T-helper 2 cell (primary cell): ENCODE data around the gene COL20A1.
"Not testable (repeated sequence)": the region's sequence is repeated elsewhere in the genome, so short reads cannot be mapped to it uniquely, and the experiment has no call there.

Experiments used
- DNase-seq, 5 experiments: peaks; one replicate each; pipeline versions ENCODE4 v3.0.0 to v3.0.0-alpha.2; 2012 to 2022

COL20A1 gene

DNA sequence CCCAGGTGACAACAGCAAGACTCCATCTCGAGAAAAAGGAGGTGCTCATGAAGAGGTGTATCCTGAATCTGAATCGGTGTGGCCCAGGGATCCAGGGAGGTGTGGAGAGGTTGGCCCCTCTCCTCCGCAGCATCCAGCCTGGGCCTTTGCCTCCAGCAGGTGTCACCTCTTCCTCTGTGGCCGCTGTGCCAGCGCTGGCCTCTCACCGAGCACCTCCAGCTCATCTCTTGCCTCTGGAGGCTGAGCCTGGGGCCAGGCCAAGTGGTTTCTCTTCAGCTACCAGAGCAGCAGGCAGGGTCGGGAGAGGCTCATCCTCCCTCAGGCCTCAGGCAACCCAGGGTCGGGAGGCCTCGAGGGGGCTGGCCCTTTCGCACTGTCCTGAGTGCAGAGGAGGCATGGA lies 1.2 kb upstream of the COL20A1 start:
- DNase-seq = no peak

DNA sequence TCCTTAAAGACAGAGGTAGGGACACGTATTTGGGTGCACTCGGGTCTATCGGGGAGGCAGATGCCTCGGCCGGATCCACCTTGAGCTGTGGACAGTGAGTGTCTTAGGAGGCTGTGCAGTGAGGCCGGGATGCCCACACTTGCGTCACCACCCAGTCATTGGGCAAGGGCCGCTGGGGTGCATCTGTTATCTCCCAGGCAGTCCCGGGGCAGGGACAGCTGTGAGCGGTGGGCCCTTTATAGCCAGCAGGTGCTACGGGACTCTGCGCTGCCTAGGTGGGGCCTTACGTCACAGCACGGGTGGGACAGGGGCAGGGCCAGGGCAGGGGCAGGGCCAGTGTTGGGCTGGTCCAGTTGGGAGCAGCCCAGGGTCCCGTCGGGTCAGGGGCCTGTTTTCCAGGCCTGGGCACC lies 689 bp upstream of the COL20A1 start:
- DNase-seq = no peak

DNA sequence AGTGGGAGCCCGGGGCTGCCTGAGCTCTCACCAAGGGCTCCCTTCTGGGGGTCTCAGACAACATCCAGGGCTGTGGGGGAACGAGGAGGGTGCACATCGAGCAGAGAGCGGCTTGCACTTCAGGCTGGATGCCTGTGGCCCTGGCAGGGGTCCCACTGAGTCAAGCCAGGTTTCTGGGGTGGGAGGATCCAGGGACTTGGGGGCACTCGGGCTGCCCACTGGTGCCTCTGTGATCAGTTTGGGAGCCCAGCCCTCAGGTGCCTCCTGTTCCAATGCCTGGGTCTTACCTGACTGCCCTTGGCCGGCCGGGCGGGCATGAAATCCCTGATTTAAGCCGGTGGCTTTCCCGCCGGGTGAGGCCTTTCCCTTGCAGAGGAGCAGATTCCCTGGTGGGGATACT lies 470 bp downstream of the COL20A1 start:
- no peak for DNase-seq

DNA sequence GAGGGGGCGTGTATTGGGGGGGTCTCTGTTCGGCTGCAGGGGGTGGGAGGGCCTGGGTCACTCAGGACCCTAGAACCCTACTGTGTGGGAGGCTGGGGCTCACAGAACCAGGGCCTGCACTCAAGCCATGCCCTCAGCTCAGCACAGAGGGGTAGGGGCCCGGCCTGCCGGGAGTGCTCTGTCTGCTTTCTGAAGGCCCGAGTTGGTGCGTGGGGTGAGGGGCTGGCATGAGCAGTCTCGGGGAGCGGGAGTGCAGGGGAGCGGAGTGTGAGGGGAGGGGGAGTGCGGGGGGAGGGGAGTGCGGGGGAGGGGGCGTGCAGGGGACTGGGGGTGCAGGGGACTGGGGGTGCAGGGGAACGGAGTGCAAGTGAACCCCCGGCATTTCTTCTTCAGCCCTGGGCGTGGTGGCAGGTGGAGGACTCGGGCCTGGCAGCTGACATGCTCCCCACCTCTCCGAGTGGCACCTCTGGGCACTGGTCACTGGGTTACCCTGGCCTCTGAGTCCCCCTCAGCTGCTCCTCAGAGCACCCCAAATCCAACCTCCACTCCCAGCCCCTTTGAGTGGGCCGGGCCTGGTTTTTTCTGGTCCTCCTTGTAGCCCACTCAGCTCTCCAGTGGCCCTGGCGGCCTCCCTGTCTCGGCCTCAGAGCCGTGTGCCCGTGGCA lies 1.0 kb downstream of the COL20A1 start:
- no peak for DNase-seq

DNA sequence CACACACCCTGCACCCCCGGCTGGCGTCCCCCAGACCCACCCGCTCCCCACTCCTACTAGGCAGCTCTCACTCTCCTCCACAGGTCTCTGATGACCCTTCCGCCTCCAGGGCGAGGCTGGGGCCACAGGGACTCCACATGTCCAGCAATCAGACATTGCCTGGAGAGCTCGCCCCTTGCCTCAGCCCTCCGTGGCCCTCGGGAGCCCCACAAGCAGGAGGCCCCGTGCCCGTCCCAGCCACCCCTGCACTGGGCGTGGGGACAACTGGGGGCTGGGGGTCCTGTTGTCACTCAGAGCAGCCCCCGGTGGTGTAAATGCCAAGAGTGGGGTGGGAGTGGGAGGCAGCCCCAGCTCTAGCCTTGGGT lies 1.5 kb downstream of the COL20A1 start:
- no peak for DNase-seq

DNA sequence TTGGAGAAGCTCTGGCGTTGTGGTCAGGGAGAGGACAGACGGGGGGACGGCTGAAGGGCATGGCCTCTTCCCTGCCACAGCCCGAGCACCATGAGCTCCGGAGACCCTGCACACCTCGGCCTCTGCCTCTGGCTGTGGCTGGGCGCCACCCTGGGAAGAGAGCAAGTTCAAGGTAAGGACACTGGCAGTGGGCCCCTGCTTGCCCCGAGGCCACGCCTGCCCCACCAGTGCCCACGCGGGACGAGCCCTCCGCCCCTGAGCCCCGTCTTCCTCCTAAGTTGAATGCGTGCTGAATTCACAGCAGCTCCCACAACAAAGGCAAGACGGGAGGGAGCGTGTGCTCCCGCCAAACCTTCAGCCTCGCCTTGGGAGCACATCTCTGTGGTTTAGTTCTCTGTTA lies 2.0 kb downstream of the COL20A1 start:
- DNase-seq = no peak

DNA sequence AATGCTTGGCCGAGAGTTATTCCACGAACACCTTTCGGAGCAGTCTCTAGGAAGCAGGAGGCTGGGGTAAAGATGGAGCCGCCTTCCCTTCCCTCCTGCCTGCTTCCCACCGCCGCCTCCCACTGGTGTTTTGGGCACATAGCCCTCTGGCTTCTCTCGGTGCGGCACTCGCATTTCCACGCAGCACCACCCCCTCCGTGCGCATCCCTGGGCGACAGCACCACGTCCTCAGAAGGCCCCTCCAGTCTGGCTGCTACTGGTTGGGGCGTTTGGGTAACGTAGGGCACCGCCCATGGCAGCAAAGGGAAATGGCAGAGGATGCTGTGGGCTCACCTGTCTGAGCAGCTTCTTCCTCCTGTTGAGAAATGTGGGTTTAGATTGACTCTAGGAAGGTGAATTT lies 2.4 kb downstream of the COL20A1 start:
- DNase-seq = no peak

DNA sequence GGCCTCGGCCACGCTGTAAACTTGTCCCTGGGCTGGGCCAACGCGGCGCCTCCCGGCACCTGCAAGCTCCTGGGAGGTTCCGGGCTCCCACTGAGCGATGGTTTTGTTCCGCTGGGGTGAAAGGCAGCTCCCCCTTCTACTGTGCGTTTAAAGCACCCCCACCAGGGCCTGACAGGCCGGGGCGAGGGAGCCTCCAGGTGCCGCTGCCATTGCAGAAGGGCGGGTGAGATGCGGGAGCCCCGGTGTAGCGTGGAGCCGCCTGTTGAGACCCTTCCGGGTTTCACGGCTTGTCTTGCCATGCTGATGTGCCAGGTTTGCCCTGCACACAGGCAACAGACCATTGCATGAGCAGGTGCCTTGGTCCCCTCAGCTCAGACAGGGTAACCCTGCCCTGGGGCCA lies 2.9 kb downstream of the COL20A1 start:
- DNase-seq = no peak

DNA sequence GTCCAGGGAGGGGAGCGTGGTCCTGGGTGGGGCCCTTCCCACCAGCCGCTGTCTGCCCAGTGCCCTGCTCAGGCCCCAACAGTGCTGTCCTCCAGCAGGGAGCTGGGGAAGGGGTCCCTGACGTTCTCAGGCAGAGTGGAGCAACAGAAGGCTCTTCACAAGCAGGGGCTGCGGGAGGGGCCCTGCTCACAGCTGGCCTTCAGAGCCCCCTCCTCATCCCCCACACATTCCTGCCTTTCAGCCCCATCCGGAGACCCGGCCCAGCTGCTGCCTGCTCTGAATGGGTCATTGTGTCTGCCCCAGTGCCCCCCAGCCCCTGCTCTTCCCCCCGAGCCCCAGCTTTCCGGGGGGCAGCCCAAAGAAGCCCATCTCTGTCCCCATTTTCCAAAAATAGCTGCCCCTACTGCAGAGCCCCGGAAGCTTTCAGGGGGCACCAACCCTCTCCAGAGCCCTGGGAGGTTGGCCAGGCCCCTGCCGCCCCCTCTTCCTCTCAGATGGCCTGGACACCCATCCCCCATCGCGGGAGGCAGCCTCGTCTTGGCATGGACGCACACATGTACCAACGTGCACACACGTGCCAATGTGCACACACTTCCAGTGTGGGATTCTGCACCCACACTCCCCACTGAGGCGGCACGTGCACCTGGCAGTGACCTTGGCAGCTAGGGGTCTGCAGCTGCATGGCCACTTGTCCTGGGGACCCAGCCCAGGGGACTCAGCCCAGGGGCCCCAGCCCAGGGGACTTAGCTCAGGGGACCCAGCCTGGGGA lies 3.7 kb downstream of the COL20A1 start:
- DNase-seq = no peak

DNA sequence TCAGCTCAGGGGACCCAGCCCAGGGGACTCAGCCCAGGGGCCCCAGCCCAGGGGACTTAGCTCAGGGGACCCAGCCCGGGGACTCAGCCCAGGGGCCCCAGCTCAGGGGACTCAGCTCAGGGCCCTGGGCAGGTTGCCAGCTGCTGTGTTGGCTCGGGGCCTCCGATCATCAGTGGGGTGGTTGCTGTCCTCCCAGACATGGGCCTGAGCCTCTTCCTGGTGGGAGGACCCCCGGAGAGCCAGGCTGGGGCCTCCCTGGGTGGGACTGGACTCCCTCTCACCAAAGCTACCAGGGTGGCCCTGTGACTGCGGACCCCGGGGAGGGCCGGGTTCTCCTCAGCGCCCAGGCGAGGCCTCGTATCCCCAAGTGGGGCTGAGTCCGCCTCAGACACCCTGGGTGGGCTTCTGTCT lies 4.4 kb downstream of the COL20A1 start:
- DNase-seq = no peak

DNA sequence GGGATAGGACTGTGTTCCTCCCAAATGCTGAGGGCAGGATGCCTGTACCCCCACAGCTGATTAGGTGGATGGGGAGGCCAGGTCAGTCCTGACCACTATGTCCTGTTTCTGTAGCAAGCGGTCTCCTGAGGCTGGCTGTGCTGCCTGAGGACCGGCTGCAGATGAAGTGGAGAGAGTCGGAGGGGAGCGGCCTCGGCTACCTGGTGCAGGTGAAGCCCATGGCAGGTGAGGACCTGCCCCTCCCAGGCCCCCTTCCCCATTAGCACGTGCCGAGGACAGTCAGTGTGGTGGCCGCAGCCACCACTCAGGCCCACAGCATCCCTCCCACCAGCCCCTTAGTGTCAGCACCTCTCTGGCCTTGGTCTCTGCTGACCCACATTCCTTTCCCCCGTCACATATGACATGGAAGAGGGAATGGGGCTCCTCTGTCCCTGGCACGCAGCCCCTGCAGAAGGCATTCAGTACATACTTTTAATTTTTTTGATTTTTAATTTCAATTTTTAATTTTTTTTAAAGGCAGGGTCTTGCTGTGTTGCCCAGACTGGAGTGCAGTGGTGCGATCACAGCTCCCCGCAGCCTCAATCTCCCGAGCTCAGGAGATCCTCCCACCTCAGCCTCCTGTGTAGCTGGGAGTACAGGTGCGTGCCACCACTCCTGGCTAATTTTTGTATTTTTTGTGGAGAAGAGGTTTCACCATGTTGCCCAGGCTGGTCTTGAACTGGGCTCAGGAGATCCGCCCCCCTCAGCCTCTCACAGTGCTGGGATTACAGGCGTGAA lies 5.0 kb downstream of the COL20A1 start:
- no peak for DNase-seq

DNA sequence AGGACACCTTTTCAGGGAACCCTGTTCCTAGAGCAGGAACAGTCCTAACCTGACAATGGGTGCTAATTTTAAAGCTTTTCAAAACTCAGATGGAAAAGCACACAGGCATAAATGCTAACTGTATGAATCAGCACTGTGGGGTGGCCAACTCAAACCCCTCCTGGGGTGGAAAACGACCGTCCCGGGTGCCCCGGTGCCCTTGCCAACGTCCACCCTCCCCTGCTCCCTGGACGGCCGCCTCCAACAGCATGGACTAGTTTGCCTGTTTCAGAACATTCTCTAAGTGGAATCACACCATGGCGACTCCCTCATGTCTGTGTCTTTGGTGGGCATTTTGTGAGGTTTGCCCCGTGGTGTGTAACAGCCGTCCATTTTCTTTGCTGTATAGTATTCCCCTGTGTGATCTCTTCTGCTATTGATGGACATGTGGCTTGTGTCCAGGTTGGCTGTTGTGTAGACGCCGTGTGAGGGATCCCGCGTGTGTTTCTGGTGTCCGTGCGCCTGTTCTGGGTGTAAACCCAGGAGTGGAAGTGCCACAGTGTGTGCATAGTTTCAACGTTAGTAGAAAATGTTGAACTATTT lies 5.8 kb downstream of the COL20A1 start:
- no peak for DNase-seq

DNA sequence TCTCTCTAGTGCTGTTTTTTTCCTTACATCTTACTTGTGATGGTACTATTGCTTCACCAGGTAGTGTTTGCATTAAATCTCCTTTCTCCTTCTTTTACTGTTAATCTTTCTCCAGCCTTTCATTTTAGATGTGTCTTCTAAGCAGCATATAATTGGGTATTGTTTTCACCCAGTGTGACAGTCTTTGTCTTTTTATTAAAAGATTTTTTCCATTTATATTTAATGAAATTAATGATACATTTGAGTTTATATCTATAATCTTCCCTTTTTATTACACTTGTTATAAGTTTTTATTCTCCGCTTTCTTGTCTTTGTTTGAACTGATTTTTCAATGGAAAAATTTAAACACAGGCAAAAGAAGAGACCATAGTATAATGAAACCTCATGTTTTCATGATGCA lies 8.7 kb downstream of the COL20A1 start:
- no peak for DNase-seq

DNA sequence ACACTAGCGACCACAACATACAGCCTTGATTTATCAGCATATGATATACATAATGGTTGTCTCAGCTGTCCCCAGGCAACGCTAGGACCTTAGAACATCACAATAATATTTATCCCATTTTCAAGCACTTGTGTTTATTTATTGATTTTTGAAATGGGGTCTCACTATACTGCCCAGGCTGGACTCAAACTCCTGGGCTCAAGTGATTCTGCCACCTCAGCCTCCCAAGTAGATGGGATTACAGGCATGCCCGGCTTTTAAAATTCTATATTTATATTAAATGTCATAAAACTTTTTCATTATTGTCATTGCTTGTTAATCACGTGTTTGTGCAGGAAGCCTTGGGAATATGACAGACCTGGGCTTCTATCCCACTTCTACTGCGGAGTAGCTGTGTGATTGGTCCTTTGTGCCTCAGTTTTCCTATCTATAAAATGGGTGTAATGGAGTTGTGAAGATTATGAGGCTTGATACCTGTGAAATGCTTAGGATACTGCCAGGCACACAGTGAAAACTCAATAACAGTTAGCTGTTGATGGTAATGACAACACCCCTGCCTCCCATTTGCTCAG lies 10.2 kb downstream of the COL20A1 start:
- no peak for DNase-seq

DNA sequence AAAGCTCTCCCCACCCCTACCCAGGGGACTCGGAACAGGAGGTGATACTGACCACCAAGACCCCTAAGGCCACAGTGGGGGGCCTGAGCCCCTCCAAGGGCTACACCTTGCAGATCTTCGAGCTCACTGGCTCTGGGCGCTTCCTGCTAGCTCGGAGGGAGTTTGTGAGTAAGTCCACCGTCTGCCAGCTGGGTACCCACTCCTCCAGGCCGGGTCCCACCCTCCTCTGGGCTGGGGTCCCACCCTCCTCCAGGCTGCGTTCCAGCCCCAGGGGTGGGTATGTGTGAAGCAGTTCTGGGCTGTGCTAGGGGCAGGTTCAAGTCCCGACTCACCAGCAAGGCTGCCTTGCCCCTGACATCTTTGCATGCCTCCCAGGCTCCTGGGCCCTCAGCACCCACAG lies 12.4 kb downstream of the COL20A1 start:
- no peak for DNase-seq

DNA sequence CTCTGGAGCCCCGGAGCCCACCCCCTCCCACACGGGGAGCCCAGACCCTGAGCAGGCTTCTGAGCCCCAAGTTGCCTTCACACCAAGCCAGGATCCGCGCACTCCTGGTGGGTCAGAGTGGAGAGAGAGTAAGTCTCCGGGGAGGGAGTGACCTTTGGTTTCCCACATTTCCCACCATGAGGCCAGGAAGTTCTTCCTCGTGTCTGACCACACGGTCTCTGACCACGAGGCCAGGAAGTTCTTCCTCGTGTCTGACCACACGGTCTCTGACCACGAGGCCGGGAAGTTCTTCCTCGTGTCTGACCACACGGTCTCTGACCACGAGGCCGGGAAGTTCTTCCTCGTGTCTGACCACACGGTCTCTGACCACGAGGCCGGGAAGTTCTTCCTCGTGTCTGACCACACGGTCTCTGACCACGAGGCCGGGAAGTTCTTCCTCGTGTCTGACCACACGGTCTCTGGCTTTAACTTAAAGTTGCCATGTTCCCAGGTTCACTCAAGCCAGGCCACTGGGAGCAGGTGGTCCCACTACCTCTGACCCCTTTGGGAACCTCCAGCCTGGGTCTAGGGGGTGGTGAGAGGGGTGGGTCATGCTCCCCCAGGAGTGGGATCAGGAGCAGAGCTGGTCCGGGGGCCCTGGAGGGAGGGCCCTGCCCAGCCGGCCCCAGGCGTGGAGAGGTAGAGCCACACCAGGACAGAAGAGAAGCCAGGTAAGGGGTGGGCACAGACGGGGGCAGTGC lies 13.1 kb downstream of the COL20A1 start:
- not testable (repeated sequence) for DNase-seq

DNA sequence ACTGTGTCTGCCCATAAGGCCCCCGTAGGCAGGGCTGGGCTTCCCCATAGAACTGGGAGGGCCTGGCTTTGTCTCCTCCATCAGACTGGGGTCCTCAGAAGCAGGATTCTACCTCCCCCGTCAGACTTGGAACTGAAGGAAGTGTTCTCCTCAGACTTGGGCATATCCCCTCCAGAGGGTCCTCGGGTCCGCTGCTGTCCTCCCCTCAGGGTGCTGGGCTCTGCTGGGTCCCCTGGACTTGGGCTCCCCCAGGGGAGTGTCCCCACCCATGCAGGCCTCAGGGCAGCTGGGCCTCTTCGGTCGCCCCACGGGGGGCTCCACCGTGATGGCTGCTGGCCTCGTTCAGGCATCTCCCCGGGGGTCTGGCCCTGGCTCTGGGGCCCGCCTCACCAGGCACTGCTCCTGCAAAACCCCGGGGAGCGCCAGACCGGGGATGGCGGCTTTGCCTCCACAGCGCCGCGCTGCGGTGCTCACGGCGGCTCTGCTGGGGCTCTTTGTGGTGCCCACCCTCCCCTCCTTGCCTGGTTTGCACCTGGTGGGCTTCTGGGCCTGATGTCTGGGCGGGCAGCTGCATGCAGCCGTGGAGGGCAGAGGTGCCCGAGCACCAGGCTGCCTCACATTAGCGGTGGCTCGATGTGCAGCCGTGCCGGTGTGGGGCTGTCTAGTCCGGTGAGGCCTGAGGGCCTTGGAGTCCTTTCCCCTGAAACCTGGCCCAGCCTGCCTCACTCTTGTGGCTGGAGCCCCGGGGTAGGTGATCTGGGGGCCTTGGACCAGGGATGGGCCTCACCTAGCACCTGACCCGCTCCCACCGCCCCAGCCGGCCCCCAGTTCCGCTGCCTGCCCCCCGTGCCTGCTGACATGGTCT lies 13.9 kb downstream of the COL20A1 start:
- DNase-seq = no peak

DNA sequence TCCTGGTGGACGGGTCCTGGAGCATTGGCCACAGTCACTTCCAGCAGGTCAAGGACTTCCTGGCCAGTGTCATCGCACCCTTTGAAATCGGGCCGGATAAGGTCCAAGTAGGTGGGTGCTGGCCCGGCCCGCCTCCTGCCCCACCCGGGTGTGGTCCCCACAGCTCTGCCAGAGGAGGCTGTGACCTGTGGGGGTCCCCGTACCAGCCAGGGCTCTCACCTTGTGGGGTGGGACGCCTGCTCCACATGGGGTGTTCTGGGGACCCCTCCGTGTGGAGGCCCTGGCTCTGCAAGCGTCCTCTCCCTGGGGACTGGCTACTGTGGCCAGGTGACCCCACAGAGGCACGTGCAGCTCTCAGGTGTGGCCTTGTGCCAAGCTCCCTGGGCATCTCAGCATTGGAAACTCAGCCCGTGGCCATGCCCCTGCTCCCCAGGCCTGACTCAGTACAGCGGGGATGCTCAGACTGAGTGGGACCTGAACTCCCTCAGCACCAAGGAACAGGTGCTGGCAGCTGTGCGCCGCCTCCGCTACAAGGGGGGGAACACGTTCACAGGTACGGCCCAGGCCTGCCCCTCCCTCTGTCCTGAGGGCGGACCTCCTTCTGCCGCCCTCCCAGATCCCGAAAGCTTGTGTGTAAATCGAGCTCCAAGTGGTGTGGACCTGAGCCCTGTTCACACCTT lies 14.7 kb downstream of the COL20A1 start:
- no peak for DNase-seq

DNA sequence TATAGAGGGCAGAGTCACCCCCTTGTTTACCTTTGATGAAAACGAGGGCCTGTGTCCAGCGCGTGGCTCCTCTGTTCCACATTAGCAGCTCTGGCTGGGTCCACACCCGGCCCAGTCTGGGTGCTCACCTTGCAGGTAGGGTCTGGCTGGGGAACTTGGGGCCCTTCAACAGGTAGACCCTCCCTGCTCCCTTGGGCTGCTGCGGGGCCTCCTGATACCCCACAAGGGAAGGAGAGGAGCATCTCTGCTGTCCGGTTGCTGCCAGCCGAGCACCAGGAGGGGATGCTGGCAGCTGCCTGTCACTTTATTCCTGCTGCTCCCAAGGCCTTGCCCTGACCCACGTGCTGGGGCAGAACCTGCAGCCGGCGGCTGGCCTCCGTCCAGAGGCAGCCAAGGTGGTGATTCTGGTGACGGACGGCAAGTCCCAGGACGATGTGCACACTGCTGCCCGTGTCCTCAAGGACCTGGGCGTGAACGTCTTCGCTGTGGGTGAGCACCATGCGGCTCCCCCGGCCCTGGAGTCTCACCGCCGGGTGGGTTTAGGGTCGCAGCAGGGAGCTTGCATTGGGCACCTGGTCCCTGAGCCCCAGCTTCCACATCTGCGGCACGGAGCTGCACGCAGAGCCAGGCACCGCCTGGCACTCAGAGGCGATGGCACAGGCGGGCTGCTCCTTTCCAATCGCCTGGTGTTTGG lies 15.4 kb downstream of the COL20A1 start:
- no peak for DNase-seq
